ELR (cell line): ENCODE data around the gene TRMT61B.

Experiments used
- DNase-seq: peaks from one replicate; pipeline ENCODE4 v3.0.0-alpha.2; 2015; ENCODE audit warnings: low read depth

Gene TRMT61B

DNA sequence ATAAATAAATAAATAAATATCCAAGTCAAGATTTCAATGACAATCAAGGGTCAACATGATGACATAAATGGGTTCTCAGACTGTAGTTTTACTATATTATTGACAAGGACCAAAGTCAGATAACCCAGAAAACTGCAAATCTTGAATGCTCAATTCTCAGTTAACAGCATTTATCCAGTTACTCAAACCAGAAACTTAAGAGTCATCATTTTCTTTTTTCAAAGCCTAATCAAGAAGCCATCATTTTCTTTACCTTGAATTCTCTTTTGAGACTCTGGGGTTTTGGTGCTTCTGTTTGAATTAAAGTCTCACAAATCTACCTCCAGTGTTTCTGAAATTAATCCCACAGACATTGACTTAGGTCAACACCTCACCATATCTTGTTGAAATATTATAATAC lies 14.1 kb downstream of the TRMT61B start:
- no peak for DNase-seq

DNA sequence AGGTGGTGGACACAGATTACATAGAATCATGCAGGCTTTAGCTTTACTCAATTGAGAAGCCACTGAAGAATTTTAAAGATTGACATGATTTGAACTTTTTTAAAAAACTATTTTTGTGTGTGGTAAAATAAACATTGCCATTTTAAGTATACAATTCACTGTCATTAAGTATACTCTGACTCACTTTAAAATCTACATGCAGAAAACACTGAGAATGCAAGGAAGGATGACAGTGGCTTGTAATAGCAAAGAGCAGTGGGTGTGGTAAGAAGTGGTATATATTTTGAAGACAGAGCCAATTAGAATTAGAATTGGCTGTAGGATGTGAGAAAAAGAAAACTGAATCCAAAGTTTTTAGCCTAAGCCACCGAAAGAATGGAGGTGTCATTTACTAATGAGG lies 14.9 kb downstream of the TRMT61B start:
- peak; percentile 7 for DNase-seq

DNA sequence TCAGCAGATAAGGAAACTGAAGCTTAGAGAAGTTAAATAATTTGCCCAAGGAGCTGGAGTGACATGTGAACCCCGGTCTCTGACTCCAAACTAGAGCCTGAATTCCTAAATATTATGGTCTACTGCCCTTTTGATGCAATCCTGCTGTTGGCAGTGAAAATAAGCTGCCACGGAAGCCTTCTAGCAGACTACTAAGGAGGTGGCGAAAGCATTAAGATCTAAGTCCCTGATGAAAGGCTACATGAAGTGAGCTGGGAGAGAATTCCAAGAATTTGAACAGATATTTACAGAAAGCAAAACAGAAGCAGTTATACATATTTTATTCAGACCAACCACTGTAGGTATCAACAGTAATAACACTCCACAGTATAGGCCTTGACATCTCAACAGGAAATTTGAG lies 28.1 kb downstream of the TRMT61B start:
- no peak for DNase-seq

DNA sequence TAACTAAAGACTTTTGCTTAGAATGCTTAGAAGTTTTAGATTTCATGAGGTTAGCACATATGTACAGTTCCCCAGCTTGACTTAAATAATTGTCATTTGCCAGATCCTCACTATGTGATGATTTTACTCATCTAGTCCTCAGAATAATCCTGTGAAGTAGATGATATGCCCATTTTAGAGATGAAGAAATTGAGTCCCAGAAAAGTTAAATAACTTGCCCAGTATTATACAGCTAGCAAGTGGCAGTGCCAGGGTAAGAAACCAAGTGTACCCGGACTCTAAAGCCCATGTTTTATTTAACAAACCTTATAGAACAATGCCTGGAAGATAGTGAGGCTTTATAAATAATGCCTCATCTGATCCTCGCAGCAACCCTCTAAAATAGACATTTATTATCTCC lies 31.1 kb downstream of the TRMT61B start:
- no peak for DNase-seq

DNA sequence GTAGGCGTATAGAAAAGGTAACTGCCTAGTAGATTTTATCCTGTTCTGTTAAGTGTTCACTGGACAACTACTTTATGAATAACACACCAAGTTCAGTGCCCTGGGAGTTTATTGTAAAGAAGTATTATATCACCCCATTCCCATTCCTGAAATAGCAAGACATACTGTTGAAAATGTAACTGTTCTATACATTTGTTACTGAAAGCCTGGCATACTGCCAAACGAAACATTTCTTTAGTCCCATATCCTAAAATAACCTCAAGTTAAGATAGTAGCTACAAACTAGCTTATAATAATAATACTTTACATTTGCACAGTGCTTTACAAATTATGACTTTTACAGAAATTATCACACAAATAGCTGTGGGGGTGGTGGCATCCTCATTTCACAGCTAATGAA lies 34.3 kb downstream of the TRMT61B start:
- DNase-seq = no peak

DNA sequence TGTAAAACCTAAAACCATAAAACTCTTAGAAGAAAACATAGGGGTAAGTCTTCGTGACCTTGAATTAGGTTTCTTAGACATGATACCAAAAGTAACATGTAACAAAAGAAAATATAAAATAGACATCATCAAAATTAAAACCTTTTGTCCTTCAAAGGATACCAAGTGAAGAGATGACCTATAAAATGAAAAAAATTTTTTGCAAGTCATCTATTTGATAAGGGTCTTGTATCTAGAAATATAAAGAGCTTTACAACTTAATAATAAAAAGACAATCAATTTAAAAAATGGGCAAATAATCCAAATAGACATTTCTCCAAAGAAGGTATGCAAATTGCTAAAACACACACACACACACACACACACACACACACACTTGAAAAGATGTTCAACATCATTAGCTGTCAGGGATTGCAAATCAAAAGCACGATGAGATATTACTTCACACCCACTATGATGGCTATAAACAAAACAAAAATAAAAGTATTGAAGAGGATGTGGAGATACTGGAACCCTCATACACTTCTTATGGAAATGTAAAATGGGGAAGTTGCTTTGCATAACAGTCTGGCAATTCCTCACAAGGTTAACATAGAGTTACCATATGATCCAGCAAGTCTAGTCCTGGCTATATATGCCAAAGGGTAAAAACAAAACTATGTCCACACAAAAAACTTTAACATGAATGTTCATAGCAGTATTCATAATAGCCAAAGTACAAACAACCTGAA lies 36.2 kb downstream of the TRMT61B start:
- no peak for DNase-seq

DNA sequence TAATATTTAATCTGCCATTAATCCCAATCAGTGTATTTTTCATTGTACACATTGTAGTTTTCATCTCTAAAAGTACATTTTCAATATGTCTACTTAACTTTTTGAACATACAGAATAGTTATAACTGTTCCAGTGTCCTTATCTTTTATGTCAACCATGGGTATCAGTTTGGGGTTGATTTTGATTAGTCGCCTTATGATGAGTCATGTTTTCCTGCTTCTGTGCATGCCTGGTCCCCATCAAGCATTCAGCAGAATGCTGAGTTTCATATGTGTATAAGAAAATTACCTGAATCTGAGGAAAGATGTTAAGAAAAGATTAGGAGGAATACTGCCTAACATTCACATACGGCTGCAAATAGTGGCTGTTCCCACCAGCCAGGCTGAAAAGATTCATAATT lies 41.7 kb downstream of the TRMT61B start:
- DNase-seq = peak; percentile 17

DNA sequence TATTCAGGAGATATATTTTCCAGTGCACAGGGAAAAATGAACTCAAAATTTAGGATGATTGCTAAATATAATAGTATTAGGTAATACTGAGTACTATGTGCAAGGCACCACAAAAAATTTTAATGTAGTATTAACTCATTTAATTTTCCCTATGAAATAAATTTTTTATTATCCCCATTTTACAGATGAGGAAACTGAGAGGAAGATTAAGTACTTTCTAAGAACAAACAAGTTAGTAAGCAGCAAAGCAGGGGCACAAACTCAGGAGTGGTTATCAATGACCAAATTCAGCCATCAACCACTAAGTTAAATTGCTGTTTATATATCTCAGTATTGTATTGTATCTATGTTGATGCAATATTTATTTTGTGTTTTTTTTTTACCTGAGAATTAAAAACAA lies 45.2 kb downstream of the TRMT61B start:
- no peak for DNase-seq

DNA sequence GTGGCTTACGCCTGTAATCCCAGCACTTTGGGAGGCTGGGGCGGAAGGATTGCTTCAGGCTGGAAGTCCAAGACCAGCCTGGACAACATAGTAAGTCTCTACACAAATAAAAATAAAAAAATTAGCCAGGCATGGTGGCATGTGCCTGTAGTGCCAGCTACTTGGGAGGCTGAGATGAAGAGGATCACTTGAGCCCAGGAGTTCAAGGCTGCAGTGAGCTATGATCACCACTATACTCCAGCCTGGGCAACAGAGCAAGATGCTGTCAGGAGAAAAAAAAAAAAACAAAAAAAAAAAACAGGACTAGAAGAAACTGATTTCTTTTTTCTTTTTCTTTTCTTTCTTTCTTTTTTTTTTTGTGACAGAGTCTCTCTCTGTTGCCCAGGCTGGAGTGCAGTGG lies 45.9 kb downstream of the TRMT61B start:
- DNase-seq = no peak

DNA sequence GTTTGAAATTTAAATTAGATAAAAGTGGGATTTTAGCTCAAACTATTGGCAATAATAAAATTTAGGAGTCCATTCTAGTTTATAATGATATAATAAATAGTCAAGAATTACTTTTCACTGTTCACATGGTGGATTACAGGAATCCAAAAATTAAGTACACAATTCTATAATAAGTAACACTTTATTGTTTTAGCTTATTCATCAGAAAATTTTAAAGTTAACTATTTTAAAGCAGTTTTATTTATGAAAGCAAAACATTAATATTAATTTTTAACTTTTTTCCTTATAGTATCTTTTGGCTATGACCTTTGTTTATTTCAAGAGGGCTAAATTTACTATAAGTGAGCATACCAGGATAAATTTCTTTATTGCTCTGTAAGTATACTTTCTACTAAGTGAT lies 48.1 kb downstream of the TRMT61B start:
- DNase-seq = no peak

DNA sequence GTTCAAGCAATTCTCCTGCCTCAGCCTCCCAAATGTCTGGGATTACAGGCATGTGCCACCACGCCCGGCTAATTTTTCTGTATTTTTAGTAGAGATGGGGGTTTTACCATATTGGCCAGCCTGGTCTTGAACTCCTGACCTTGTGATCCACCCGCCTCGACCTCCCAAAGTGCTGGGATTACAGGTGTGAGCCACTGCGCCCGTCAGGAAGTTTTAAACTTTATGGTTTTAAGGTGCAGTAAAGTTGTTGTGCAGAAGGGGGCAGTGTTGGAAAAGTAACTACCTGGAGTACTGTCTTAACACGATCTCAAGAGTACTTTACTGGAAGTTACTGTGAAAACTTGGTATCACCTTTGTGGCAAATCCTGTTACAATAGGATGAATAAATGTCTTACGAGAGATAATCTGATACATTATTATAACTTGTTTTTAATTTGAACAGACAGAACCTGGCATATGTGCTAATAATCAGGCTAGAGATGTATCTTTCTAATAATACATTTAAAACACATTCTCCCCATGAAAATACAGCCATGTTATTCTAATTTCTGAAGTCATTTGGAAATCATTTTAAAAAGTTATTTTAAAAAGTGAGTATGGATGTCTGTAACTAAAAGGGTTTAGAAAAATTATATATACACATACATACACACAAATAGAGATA lies 48.7 kb downstream of the TRMT61B start:
- DNase-seq = peak; percentile 57

DNA sequence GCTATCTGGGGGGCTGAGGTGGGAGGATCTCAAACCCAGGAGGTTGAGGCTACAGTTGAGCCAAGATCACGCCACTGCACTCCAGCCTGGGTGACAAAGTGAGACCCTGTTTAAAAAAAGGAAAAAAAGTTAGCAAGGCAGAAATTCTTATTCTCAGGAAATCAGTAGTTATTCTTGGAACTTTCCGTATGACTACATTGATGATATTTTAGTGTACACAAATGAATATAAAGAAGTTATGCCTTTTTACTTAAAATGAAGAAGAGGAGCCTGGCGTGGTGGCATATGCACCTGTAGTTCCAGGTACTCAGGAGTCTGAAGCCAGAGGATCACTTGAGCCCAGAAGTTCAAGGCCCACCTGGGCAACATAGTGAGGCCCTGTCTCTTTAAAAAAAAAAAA lies 52.1 kb downstream of the TRMT61B start:
- DNase-seq = no peak

DNA sequence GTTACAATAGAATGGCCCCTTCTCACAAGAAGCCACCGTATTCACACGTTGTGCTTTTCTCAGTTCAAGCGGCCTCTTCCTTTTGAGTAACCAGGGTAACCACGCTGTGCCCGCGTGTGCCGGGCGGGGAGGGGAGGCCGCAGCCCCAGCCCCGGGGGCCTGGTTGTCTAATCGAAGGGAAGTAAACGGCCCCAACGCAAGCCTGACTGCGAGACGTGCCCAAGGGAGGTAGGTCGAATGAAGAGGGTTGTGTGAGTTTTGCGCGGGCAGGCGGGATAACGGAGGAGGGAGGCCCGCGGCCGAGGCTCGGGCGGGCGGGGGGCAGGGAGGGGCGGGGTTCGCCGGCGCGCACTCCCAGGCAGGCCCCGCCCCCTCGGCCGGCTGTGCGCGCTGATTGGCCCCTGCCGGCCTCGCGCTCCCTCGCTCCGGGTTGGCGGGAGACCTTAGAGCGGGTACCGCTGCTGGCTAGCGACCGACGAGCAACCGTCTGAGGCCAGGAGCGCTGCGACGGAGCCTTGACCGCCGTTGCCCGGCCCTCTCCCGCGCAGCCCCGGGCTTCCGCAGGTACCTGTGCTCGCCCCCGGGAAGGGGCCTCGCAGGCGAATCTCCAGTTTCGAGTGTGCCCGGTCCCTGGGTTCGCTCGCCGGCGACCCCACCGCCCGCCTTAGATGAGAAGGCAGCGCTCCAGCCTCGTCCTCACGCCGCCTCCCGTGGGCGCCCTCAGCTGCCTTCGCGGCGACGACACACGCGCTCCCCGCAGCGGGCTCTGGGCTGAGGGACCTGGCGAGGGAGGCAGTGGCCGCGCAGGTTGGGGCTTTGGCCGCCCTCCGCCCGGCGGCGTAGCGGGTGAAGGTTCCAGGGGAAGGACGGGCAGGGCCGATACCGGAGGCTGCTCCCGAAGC lies 59.5 kb downstream of the TRMT61B start, which contains the start of gene SPDYA:
SPDYA (plus strand) TSS at position 451 of the 902 bp plus-strand sequence. CDS start 5,181 bp downstream, outside the sequence.
- peak; percentile 66 for DNase-seq

DNA sequence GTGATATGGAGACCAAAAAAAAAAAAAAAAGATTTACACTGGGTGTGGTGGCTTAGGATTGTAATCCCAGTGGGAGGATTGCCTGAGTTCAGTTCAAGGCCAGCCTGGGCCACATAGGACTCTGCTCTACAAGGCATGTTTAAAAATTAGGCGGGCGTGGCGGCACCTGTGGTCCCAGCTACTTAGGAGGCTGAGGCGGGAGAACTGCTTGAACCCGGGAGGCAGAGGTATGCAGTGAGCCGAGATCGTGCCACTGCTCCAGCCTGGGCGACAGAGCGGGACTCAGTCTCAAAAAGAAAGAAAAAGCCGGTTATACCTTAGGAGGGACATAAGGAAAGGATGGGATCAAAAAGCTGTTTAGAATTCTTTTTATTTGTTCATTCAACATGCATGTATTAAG lies 60.2 kb downstream of the TRMT61B start:
- DNase-seq = no peak

DNA sequence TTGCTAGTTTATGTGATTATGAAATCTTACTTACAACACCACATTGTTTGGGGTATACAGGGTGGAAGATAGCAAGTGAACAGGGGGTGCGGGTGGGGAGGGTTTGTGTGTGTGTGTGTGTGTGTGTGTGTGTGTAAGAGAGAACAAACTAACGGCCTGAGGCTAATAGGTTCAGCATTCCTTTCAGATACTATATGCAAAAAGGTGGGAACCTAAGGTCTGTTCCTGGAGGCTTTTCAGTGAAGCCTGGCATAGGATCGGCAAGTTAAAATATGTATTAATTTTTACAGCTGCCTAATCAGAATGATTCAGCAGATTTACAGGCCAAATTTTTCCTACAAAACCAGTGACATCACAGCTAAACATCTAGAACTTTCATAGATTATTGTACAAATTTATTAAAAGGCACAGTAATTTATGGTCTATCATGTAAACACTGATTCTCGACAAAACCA lies 67.1 kb downstream of the TRMT61B start:
- DNase-seq = no peak

DNA sequence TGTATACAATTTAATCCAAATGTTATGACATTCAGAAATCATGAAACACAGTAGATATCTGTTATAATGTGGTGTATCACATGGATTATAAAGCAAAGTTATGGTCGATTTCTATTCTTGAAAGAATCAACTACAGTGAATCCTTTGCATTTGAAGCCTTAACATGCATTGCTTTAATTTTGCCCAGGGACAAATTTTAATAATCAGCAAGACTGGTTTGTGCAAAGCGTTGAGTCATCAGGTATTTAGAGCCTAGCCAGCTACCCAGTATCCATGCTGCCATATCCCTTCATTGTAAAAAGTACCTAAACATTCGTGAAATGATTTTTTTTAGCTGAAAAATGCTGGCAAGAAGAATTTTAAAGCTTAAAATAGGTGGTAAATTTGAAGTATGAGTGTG lies 68.4 kb downstream of the TRMT61B start:
- peak; percentile 53 for DNase-seq
